ENCODE data around the gene MIOS. TPM values are rescaled to one million over a fixed set of nuclear protein-coding genes. Genes with fewer than 3 reads are reported as not detected.

The MIOS gene
- total RNA-seq, 1 experiment from 2014 or later = 25.8 TPM

- Histone ChIP-seq H2AFZ (ENCODE audit: low read depth, low read length, poor library complexity, severe bottlenecking) (no peak overlapping the region), H3K9me2 (ENCODE audit: insufficient read depth) (no peaks in the 10 kb centered on the region), H3K4me1 (ENCODE audit: control insufficient read depth in 1 of 2, insufficient read depth in 2 of 2, low read length in 2 of 2) (no peaks in the 10 kb centered on the region), H3K79me2 (ENCODE audit: insufficient read depth, low read length) (no peaks in the 10 kb centered on the region), H3K27me3 (ENCODE audit: insufficient read depth, low read length) (no peaks in the 10 kb centered on the region), H4K20me1 (ENCODE audit: insufficient read depth) (no peaks in the 10 kb centered on the region), H3K9me3 (ENCODE audit: control insufficient read depth in 1 of 2, insufficient read depth in 1 of 2, low read depth in 1 of 2, low read length in 2 of 2) (peaks cover 0 to 6% of the 10 kb centered on the region in 2 experiments; a peak in 2 of 4 replicates), H3K27ac (ENCODE audit: low read depth, low read length) (no peak overlapping the region), H3K36me3 (ENCODE audit: control insufficient read depth in 1 of 2, insufficient read depth in 2 of 2, low read length in 2 of 2) (no peaks in the 10 kb centered on the region), H3K4me3 (replicated peaks in 1 of 2; ENCODE audit: low read depth in 1 of 2, low read length in 2 of 2) (no peak overlapping the region), H3K4me2 (ENCODE audit: low read length) (no peak overlapping the region), H3K9ac (ENCODE audit: low read length) (no peak overlapping the region)
- intact Hi-C loops (cut with micrococcal nuclease) = no loop called here
- ChIA-PET CTCF (no interaction called here), RAD21 (ENCODE audit: low non-redundant PET in 1 of 2, low total read pairs in 2 of 2, uncharacterized antibody in 2 of 2, unreplicated experiment in 2 of 2) (no interaction called here), POLR2A (no interaction called here)
- DNase-seq (ENCODE audit: low read depth, low spot score) (no peak), ATAC-seq (no peak)
- no TSS peak for BruUV-seq (replicated peaks)
- TF ChIP-seq EZH2 (IDR thresholded peaks at IDR 0.05) (no peak), ATF3 (IDR thresholded peaks at IDR 0.05) (no peak), EZH2phosphoT487 (IDR thresholded peaks at IDR 0.05; ENCODE audit: borderline replicate concordance) (no peak), MAX (IDR thresholded peaks at IDR 0.05) (no peak), SP1 (IDR thresholded peaks at IDR 0.05; ENCODE audit: low read depth) (no peak), RAD21 (IDR thresholded peaks at IDR 0.05; ENCODE audit: low read depth) (no peak), ELF1 (IDR thresholded peaks at IDR 0.05; ENCODE audit: borderline replicate concordance, low read depth) (no peak), FOSL1 (IDR thresholded peaks at IDR 0.05; ENCODE audit: low read depth) (no peak), YY1 (IDR thresholded peaks at IDR 0.05; ENCODE audit: extremely low read depth, insufficient replicate concordance, low read depth, low read length) (no peak), SIN3A (IDR thresholded peaks at IDR 0.05; ENCODE audit: low read depth) (no peak), ZNF274 (IDR thresholded peaks at IDR 0.05; ENCODE audit: low read depth, low read length) (no peak), JUND (IDR thresholded peaks at IDR 0.05) (no peak), EGR1 (IDR thresholded peaks at IDR 0.05; ENCODE audit: low read depth) (no peak), REST (IDR thresholded peaks at IDR 0.05; ENCODE audit: low read depth) (no peak), SRF (IDR thresholded peaks at IDR 0.05; ENCODE audit: low read depth) (no peak), ZBTB33 (IDR thresholded peaks at IDR 0.05; ENCODE audit: extremely low read depth, insufficient replicate concordance, low read length) (no peak), CBX3 (IDR thresholded peaks at IDR 0.05; ENCODE audit: low read depth) (no peak)
These were observed 9.8 kb upstream of the MIOS start for GRCh38 chr7:7556852-7557251.
